OCI-LY1 (cell line): ENCODE measurements around the gene DSC3.

ENCODE experiments used
- H2AFZ ChIP-seq: fragments of 200-600 bp; sonication (generic), shearing (Covaris generic); 2 replicates; pipeline ENCODE4 v1.6.0; 2014; ENCODE audit warnings: antibody characterized with exemption, mild to moderate bottlenecking, low read length
- H3F3A ChIP-seq: fragments of 200-600 bp; sonication (generic), shearing (Covaris generic); 2 replicates; pipeline ENCODE4 v1.6.0; 2014; ENCODE audit warnings: mild to moderate bottlenecking, antibody characterized with exemption, low read length, moderate library complexity; ENCODE audit not compliant: insufficient read depth
- H3K27ac ChIP-seq: fragments of 200-600 bp; sonication (generic); 2 replicates; pipeline ENCODE4 v1.5.1; 2014; ENCODE audit warnings: low read length, mixed run types, mild to moderate bottlenecking, low read depth; ENCODE audit not compliant: poor library complexity, severe bottlenecking
- H3K27me3 ChIP-seq: fragments of 200-600 bp; sonication (generic); 2 replicates; pipeline ENCODE4 v1.6.0; 2014; ENCODE audit warnings: antibody characterized with exemption, mild to moderate bottlenecking, low read length, moderate library complexity; ENCODE audit not compliant: insufficient read depth
- H3K36me3 ChIP-seq: fragments of 200-600 bp; sonication (generic); 2 replicates; pipeline ENCODE4 v1.6.1; 2014; ENCODE audit warnings: mild to moderate bottlenecking, antibody characterized with exemption, low read length, moderate library complexity, mixed read lengths; ENCODE audit not compliant: insufficient read depth
- H3K4me1 ChIP-seq: fragments of 200-600 bp; sonication (generic); 2 replicates; pipeline ENCODE4 v1.5.1; 2014; ENCODE audit warnings: mild to moderate bottlenecking, low read length, moderate library complexity; ENCODE audit not compliant: insufficient read depth, severe bottlenecking
- H3K4me2 ChIP-seq: fragments of 200-600 bp; sonication (generic), shearing (Covaris generic); 2 replicates; pipeline ENCODE4 v1.6.1; 2014; ENCODE audit warnings: low read length
- H3K4me3 ChIP-seq: fragments of 200-600 bp; sonication (generic); 2 replicates; pipeline ENCODE4 v1.5.1; 2014; ENCODE audit warnings: low read length, low read depth, mild to moderate bottlenecking, mixed read lengths; ENCODE audit not compliant: poor library complexity, severe bottlenecking
- H3K79me2 ChIP-seq: fragments of 200-600 bp; shearing (Covaris generic); 2 replicates; pipeline ENCODE4 v1.6.1; 2016; ENCODE audit warnings: mixed run types, low read length, mixed read lengths; ENCODE audit not compliant: insufficient read depth
- H3K9ac ChIP-seq: fragments of 200-600 bp; sonication (generic), shearing (Covaris generic); 2 replicates; pipeline ENCODE4 v1.6.1; 2014; ENCODE audit warnings: mild to moderate bottlenecking, low read length, mixed read lengths
- H3K9me2 ChIP-seq: fragments of 200-600 bp; sonication (generic), shearing (Covaris generic); 2 replicates; pipeline ENCODE4 v1.6.1; 2014; ENCODE audit warnings: low read depth, mild to moderate bottlenecking, low read length, mixed read lengths
- H3K9me3 ChIP-seq: fragments of 200-600 bp; shearing (Covaris generic); 2 replicates; pipeline ENCODE4 v1.6.1; 2014; ENCODE audit warnings: low read length, mixed read lengths
- H4K20me1 ChIP-seq: fragments of 200-600 bp; sonication (generic), shearing (Covaris generic); 2 replicates; pipeline ENCODE4 v1.6.0; 2016; ENCODE audit warnings: mild to moderate bottlenecking, low read length; ENCODE audit not compliant: insufficient read depth
- EZH2 ChIP-seq: fragments of 200-600 bp; sonication (generic), shearing (Covaris generic); IDR thresholded peaks from 2 replicates; pipeline ENCODE4 v1.8.0; 2017; ENCODE audit warnings: borderline replicate concordance, mixed run types, mild to moderate bottlenecking, antibody characterized with exemption, low read length, moderate library complexity, mixed read lengths
- TF ChIP-seq, protein P1 (sequence below): fragments of 200-600 bp; sonication (generic), shearing (Covaris generic); IDR thresholded peaks from 2 replicates; pipeline ENCODE4 v1.5.1; 2017; ENCODE audit warnings: mild to moderate bottlenecking, antibody characterized with exemption, low read length, moderate library complexity, mixed read lengths

Gene DSC3

GRCh38 chr18:31042084-31042405 lies 497 bp downstream of the DSC3 start:
- Histone ChIP-seq H2AFZ (no peak overlapping the region), H3K9ac (no peak overlapping the region), H3K36me3 (no peaks in the 10 kb centered on the region), H3K9me2 (no peaks in the 10 kb centered on the region), H3K27me3 (no peaks in the 10 kb centered on the region), H3K27ac (no peak overlapping the region), H3K4me2 (no peak overlapping the region), H3F3A (no peaks in the 10 kb centered on the region), H4K20me1 (no peaks in the 10 kb centered on the region), H3K9me3 (no peaks in the 10 kb centered on the region), H3K4me1 (no peaks in the 10 kb centered on the region), H3K79me2 (no peaks in the 10 kb centered on the region), H3K4me3 (no peak overlapping the region)
- TF ChIP-seq, protein P1, sequence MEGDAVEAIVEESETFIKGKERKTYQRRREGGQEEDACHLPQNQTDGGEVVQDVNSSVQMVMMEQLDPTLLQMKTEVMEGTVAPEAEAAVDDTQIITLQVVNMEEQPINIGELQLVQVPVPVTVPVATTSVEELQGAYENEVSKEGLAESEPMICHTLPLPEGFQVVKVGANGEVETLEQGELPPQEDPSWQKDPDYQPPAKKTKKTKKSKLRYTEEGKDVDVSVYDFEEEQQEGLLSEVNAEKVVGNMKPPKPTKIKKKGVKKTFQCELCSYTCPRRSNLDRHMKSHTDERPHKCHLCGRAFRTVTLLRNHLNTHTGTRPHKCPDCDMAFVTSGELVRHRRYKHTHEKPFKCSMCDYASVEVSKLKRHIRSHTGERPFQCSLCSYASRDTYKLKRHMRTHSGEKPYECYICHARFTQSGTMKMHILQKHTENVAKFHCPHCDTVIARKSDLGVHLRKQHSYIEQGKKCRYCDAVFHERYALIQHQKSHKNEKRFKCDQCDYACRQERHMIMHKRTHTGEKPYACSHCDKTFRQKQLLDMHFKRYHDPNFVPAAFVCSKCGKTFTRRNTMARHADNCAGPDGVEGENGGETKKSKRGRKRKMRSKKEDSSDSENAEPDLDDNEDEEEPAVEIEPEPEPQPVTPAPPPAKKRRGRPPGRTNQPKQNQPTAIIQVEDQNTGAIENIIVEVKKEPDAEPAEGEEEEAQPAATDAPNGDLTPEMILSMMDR = no peak
- TF ChIP-seq EZH2 = no peak

- Histone ChIP-seq H3K4me2 (no peak overlapping the region), H3K4me1 (no peaks in the 10 kb centered on the region), H3K9me2 (no peaks in the 10 kb centered on the region), H3K79me2 (no peaks in the 10 kb centered on the region), H4K20me1 (no peaks in the 10 kb centered on the region), H3F3A (no peaks in the 10 kb centered on the region), H3K27me3 (no peaks in the 10 kb centered on the region), H3K9me3 (no peaks in the 10 kb centered on the region), H3K36me3 (no peaks in the 10 kb centered on the region), H3K4me3 (no peak overlapping the region), H2AFZ (no peak overlapping the region), H3K9ac (no peak overlapping the region), H3K27ac (no peak overlapping the region)
- no peak for TF ChIP-seq EZH2
- TF ChIP-seq, protein P1 = no peak
Measured at GRCh38 chr18:31041271-31042083, 1.1 kb downstream of the DSC3 start.

DNA sequence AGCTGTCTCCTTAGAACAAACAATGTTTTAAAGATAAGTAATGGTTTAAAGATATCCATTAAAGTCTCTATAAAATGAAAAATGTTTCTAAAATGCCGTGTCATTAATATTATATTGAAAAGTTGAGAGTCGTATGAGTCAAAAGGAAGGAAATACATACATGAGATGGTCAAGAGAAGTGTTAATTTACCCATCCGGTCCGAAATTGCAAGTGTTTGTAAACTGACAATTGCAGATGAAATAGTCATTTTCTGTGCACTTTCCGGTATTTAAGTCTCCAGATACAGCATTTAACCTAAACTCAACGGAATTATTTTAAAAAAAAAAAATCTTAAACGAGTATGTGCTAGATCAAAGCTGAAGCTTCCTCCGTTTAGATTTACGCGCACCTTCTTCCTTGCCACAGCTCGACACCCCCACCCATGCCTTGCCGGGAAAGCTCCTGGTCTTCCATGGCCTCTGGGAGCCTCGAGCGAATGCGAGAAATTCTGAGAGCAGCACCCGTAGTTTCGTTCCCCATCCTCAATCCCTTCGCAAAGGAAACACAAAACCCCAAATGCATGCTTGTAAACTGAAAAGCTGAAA lies 1.8 kb downstream of the DSC3 start:
- H2AFZ ChIP-seq = no peak overlapping the region

More for the DNA sequence above, 1.8 kb downstream of the DSC3 start:
- H3K79me2 ChIP-seq = no peaks in the 10 kb centered on the region
- H3K9ac ChIP-seq = no peak overlapping the region
- no peaks in the 10 kb centered on the region for H3K9me2 ChIP-seq
- no peaks in the 10 kb centered on the region for H3F3A ChIP-seq
- no peaks in the 10 kb centered on the region for H4K20me1 ChIP-seq
- no peaks in the 10 kb centered on the region for H3K9me3 ChIP-seq
- no peaks in the 10 kb centered on the region for H3K36me3 ChIP-seq
- H3K4me3 ChIP-seq = no peak overlapping the region
- no peaks in the 10 kb centered on the region for H3K27me3 ChIP-seq
- TF ChIP-seq, protein P1 = no peak
- TF ChIP-seq EZH2 = no peak
- no peak overlapping the region for H3K4me2 ChIP-seq
- H3K27ac ChIP-seq = no peak overlapping the region
- no peaks in the 10 kb centered on the region for H3K4me1 ChIP-seq
